Naive thymus-derived CD8-positive, alpha-beta T cell (primary cell): Measurements from ENCODE around the gene OST4. TPM values are rescaled to one million over a fixed set of nuclear protein-coding genes. Genes with fewer than 3 reads are reported as not detected.

Experiments
- ATAC-seq, 2 donors: fragments of 150-1000 bp; cut with Tn5 transposase in 1 of 2; sonication (Bioruptor Pico), chemical (Tn5 transposase) in 1 of 2; 1 replicate in 1 of 2; 2 replicates in 1 of 2; pipeline ENCODE4 v1.10.0; 2021; ENCODE audit warnings: mild to moderate bottlenecking in 2 of 2, moderate library complexity in 2 of 2
- POLR2A ChIA-PET: fragments of 350-600 bp; sonication (Branson Sonifier 250); formaldehyde crosslinking; loops from one replicate; lab custom pipeline; 2021; ENCODE audit warnings: antibody characterized with exemption; lab: Charles Lee
- DNase-seq, 10 donors: peaks; one replicate each; pipeline versions ENCODE4 v3.0.0 to v3.0.0-alpha.2; 2020 to 2022
- H3K27ac Mint-ChIP-seq, 10 donors: one replicate each; pipeline ENCODE4 v1.8.0; 2020 to 2022; ENCODE audit warnings: mild to moderate bottlenecking in 10 of 10, mixed read lengths in 10 of 10, moderate library complexity in 4 of 10, inconsistent platforms in 1 of 10
- H3K27me3 Mint-ChIP-seq, 5 donors: one replicate each; pipeline ENCODE4 v1.8.0; 2021 to 2022; ENCODE audit warnings: mixed read lengths in 5 of 5
- H3K36me3 Mint-ChIP-seq, 3 donors: one replicate each; pipeline ENCODE4 v1.8.0; 2020 to 2022; ENCODE audit warnings: mixed read lengths in 3 of 3, mild to moderate bottlenecking in 2 of 3, inconsistent platforms in 1 of 3
- H3K4me1 Mint-ChIP-seq, 4 donors: one replicate each; pipeline ENCODE4 v1.8.0; 2021 to 2022; ENCODE audit warnings: mixed read lengths in 4 of 4
- H3K4me3 Mint-ChIP-seq, 10 donors: one replicate each; pipeline ENCODE4 v1.8.0; 2020 to 2022; ENCODE audit warnings: mild to moderate bottlenecking in 10 of 10, mixed read lengths in 10 of 10, moderate library complexity in 6 of 10, inconsistent platforms in 1 of 10
- H3K9me3 Mint-ChIP-seq, 9 donors: one replicate each; pipeline ENCODE4 v1.8.0; 2020 to 2022; ENCODE audit warnings: mixed read lengths in 9 of 9, mild to moderate bottlenecking in 3 of 9, inconsistent platforms in 1 of 9, moderate library complexity in 1 of 9
- polyA plus RNA-seq, 3 donors: library from polyadenylated mRNA; unstranded; fragments of 300-500 nt; fragmentation: Illumina TruSeq; gene quantifications; one replicate each; pipeline ENCODE4 v1.2.3, GENCODE V29; 2021
- total RNA-seq, 8 experiments: library from RNA in 2 of 8; stranded (reverse) in 2 of 8; gene quantifications; one replicate each; pipeline ENCODE4 v1.2.3 and lab custom pipeline; 2021 to 2026

The OST4 gene
- total and polyA plus RNA-seq, 5 experiments from 2014 or later: 246 to 916 (median 827) TPM

GRCh38 chr2:27049422-27050280 is 21.8 kb downstream of the OST4 start:
- Mint-ChIP-seq H3K4me3 (peak overlapping the region; percentile 86 to 99 (median 97)), H3K9me3 (peaks cover 0 to 10% (median 3%) of the 10 kb centered on the region in 9 donors), H3K27ac (peak overlapping the region; percentile 97 to 100 (median 99)), H3K4me1 (peaks cover 22 to 31% (median 28%) of the 10 kb centered on the region in 4 donors), H3K27me3 (peaks cover 0 to 12% (median 0%) of the 10 kb centered on the region in 5 donors), H3K36me3 (peaks cover 0 to 9% (median 7%) of the 10 kb centered on the region in 3 donors)
- DNase-seq: peak in 9 of 10 donors; percentile 32 to 73 (median 55)
- POLR2A ChIA-PET: interaction anchor here (0.6 to 17.0 kb wide), 10 partner anchors 12 to 909 kb away, joined by 3 to 270 read pairs (median 8); partner anchors contain the start of genes ATRAID, KHK, OST4 and SLC35F6
- ATAC-seq: peak; percentile 23 to 32

DNA sequence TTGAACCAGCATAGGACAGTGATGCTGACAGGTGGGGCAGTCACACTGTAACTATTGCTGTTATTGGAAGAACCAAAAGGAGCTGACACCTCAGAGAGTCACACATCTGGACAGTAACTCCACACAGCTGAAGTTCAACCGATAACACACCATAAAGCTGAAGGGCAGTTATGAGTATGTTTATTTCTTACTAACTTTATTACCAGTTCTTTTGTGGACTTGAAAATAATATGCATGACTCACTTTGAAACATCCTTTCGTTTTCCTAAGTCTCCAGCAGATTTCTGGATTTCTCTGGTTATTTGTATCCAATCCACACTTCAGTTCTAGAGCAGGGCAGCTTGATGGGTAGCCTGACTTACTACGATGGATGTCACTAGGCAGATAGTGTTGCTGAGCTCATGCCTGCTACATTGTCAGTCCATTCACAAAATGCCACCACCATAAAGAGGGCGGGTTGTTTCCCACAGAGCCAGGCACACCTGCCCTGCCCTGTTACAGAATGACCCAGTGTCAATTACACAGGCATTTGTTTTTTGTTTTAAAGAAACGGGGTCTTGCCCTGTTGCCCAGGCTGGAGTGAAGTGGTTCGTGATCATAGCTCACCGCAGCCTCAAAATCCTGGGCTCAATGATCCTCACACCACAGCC is 28.3 kb downstream of the OST4 start:
- no peaks in the 10 kb centered on the region for H3K9me3 Mint-ChIP-seq
- DNase-seq (no peak), ATAC-seq (no peak)
- peaks cover 0 to 20% (median 2%) of the 10 kb centered on the region in 4 donors for H3K4me1 Mint-ChIP-seq
- POLR2A ChIA-PET: interaction anchor here (0.6 to 1.8 kb wide), 3 partner anchors 10 to 28 kb away, joined by 3 to 7 read pairs (median 4); partner anchors contain the start of genes OST4 and TMEM214
- no peak overlapping the region for H3K4me3 Mint-ChIP-seq
- H3K36me3 Mint-ChIP-seq: peaks cover 0 to 35% (median 2%) of the 10 kb centered on the region in 3 donors
- H3K27ac Mint-ChIP-seq: peak overlapping the region in 3 of 10 donors; percentile 52 to 79 (median 59)
- H3K27me3 Mint-ChIP-seq: no peaks in the 10 kb centered on the region

- POLR2A ChIA-PET: interaction anchor here (1.7 kb wide), 1 partner anchor 9 kb away, joined by 4 read pairs; the partner anchor contains the start of gene TMEM214
- Mint-ChIP-seq H3K27ac (peak overlapping the region in 6 of 10 donors; percentile 15 to 85 (median 64)), H3K36me3 (peaks cover 0 to 44% (median 2%) of the 10 kb centered on the region in 3 donors), H3K4me1 (peaks cover 0 to 20% (median 2%) of the 10 kb centered on the region in 4 donors), H3K9me3 (no peaks in the 10 kb centered on the region), H3K27me3 (no peaks in the 10 kb centered on the region), H3K4me3 (peak overlapping the region in 1 of 10 donors; percentile 8)
- ATAC-seq: peak in 1 of 2 donors; percentile 65
- DNase-seq: no peak
Observed at GRCh38 chr2:27042159-27042661, 29.2 kb downstream of the OST4 start.

- ATAC-seq (peak in 1 of 2 donors; percentile 33), DNase-seq (no peak)
- H3K36me3 Mint-ChIP-seq: peaks cover 0 to 49% (median 2%) of the 10 kb centered on the region in 3 donors
- H3K27ac Mint-ChIP-seq: peak overlapping the region in 3 of 10 donors; percentile 16 to 79 (median 71)
- H3K4me1 Mint-ChIP-seq: peaks cover 0 to 20% (median 2%) of the 10 kb centered on the region in 4 donors
- POLR2A ChIA-PET: interaction anchor here (0.8 to 1.7 kb wide), 2 partner anchors 9 to 10 kb away, joined by 3 to 4 read pairs; partner anchors contain the start of genes AGBL5 and TMEM214
- H3K9me3 Mint-ChIP-seq: no peaks in the 10 kb centered on the region
- peak overlapping the region in 1 of 10 donors; percentile 8 for H3K4me3 Mint-ChIP-seq
- H3K27me3 Mint-ChIP-seq: no peaks in the 10 kb centered on the region
Observed at GRCh38 chr2:27041752-27042151, 29.7 kb downstream of the OST4 start.

DNA sequence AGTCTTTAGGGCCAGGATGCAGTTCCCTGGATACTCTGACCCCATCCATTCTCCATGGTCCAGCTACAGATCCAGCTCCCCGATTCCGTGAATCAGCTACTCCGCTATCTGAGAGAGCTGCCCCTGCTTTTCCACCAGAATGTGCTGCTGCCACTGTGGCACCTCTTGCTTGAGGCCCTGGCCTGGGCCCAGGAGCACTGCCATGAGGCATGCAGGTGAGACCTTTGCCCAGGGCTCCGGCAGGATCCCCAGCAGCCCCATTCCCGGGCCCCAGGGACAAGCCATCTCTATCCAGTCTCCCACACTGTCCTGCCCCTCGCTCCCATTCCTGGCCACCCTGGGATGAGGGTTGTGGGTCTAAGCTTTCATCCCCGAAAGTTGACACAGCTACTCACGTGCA is 31.2 kb downstream of the OST4 start:
- POLR2A ChIA-PET: interaction anchor here (1.2 kb wide), 1 partner anchor 11 kb away, joined by 7 read pairs; the partner anchor contains the start of gene AGBL5
- DNase-seq: no peak
- Mint-ChIP-seq H3K27me3 (no peaks in the 10 kb centered on the region), H3K27ac (peak overlapping the region in 1 of 10 donors; percentile 16), H3K36me3 (peaks cover 0 to 64% (median 7%) of the 10 kb centered on the region in 3 donors), H3K4me3 (no peak overlapping the region), H3K4me1 (peaks cover 0 to 20% (median 6%) of the 10 kb centered on the region in 4 donors), H3K9me3 (no peaks in the 10 kb centered on the region)
- ATAC-seq: no peak

DNA sequence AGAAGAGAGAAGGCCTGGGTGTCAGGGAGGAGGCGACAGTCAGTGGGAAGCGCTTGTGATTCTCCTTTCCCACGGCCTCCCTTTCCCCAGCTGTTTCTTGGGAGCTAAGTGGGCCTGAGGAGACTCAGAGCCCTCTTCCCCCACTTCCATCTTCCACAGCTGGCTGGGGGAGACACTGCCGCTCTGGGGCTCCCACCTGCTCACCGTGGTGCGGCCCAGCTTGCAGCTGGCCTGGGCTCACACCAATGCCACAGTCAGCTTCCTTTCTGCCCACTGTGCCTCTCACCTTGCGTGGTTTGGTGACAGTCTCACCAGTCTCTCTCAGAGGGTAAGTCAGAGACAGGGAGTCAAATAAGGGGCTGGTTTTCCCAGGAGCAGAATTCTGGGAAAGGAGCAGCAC is 31.6 kb downstream of the OST4 start:
- POLR2A ChIA-PET: interaction anchor here (1.2 kb wide), 1 partner anchor 11 kb away, joined by 7 read pairs; the partner anchor contains the start of gene AGBL5
- Mint-ChIP-seq H3K9me3 (no peaks in the 10 kb centered on the region), H3K4me1 (peaks cover 4 to 24% (median 9%) of the 10 kb centered on the region in 4 donors), H3K27ac (peak overlapping the region in 1 of 10 donors; percentile 56), H3K4me3 (no peak overlapping the region), H3K36me3 (peaks cover 0 to 67% (median 7%) of the 10 kb centered on the region in 3 donors), H3K27me3 (no peaks in the 10 kb centered on the region)
- ATAC-seq (no peak), DNase-seq (no peak)

GRCh38 chr2:27039426-27039825 is 32.0 kb downstream of the OST4 start:
- Mint-ChIP-seq H3K27ac (no peak overlapping the region), H3K4me3 (no peak overlapping the region), H3K9me3 (no peaks in the 10 kb centered on the region), H3K4me1 (peaks cover 6 to 28% (median 12%) of the 10 kb centered on the region in 4 donors), H3K36me3 (peaks cover 0 to 67% (median 7%) of the 10 kb centered on the region in 3 donors), H3K27me3 (no peaks in the 10 kb centered on the region)
- DNase-seq (no peak), ATAC-seq (no peak)
- POLR2A ChIA-PET: interaction anchor here (1.2 kb wide), 1 partner anchor 12 kb away, joined by 7 read pairs; the partner anchor contains the start of gene AGBL5

- POLR2A ChIA-PET: interaction anchor here (1.6 kb wide), 1 partner anchor 12 kb away, joined by 6 read pairs; the partner anchor contains the start of gene AGBL5
- peaks cover 0 to 67% (median 7%) of the 10 kb centered on the region in 3 donors for H3K36me3 Mint-ChIP-seq
- DNase-seq (no peak), ATAC-seq (no peak)
- no peaks in the 10 kb centered on the region for H3K27me3 Mint-ChIP-seq
- H3K4me1 Mint-ChIP-seq: peaks cover 11 to 34% (median 18%) of the 10 kb centered on the region in 4 donors
- no peak overlapping the region for H3K27ac Mint-ChIP-seq
- H3K9me3 Mint-ChIP-seq: no peaks in the 10 kb centered on the region
- H3K4me3 Mint-ChIP-seq: no peak overlapping the region
Observed at GRCh38 chr2:27038631-27039339, 32.7 kb downstream of the OST4 start.

GRCh38 chr2:27038012-27038411 is 33.4 kb downstream of the OST4 start:
- POLR2A ChIA-PET: interaction anchor here (0.7 to 1.6 kb wide), 2 partner anchors 13 to 29 kb away, joined by 6 read pairs; partner anchors contain the start of gene AGBL5
- Mint-ChIP-seq H3K9me3 (no peaks in the 10 kb centered on the region), H3K36me3 (peaks cover 0 to 67% (median 7%) of the 10 kb centered on the region in 3 donors), H3K4me1 (peaks cover 17 to 39% (median 25%) of the 10 kb centered on the region in 4 donors), H3K27ac (peak overlapping the region in 2 of 10 donors; percentile 21 to 69), H3K4me3 (no peak overlapping the region), H3K27me3 (no peaks in the 10 kb centered on the region)
- DNase-seq (no peak), ATAC-seq (no peak)

DNA sequence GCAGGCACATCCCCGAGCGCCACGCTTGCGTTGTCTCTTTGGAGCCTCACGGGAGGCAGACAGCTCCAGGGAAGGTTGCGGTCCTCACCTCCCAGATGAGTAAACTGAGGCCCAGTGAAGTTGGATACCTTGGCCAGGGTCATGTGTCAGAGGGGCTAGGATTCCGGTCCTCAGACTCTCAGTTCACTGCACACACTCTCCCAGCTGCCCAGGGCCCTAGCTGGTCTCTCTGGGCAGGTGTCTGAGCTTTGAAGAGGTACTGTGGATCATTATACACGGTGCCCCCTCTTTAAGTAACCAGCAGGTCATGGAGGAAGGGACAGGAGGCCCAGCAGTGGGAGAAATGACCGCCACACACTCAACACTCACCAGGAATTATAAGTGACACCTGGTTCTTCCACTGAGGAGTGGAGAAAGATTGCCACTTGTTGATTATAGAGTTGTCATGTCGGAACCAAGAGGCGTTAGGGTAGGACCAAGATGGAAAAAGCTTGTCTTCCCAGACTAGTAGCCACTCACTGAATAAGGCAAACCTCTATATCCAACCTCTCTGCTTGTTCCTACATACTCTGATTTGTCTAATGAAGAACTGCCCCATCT is 38.1 kb downstream of the OST4 start:
- Mint-ChIP-seq H3K9me3 (no peaks in the 10 kb centered on the region), H3K4me3 (peak overlapping the region; percentile 89 to 95 (median 94)), H3K27me3 (no peaks in the 10 kb centered on the region), H3K4me1 (peaks cover 15 to 52% (median 43%) of the 10 kb centered on the region in 4 donors), H3K27ac (peak overlapping the region; percentile 79 to 94 (median 88)), H3K36me3 (peaks cover 0 to 37% (median 5%) of the 10 kb centered on the region in 3 donors)
- POLR2A ChIA-PET: interaction anchor here (0.6 to 2.6 kb wide), 7 partner anchors 9 to 260 kb away, joined by 3 to 25 read pairs (median 4); partner anchors contain the start of genes AGBL5 and OST4
- ATAC-seq: peak in 1 of 2 donors; percentile 5
- DNase-seq: no peak
